ENCODE data around the gene AMD1. TPM values are rescaled to one million over a fixed set of nuclear protein-coding genes. Genes with fewer than 3 reads are reported as not detected.

The AMD1 gene
- total and polyA plus RNA-seq, 10 of the 15 experiments (the other 5 are each of a cell fraction or from before 2014, with no cell fraction given): 58.2 to 116 (median 79.3) TPM

DNA sequence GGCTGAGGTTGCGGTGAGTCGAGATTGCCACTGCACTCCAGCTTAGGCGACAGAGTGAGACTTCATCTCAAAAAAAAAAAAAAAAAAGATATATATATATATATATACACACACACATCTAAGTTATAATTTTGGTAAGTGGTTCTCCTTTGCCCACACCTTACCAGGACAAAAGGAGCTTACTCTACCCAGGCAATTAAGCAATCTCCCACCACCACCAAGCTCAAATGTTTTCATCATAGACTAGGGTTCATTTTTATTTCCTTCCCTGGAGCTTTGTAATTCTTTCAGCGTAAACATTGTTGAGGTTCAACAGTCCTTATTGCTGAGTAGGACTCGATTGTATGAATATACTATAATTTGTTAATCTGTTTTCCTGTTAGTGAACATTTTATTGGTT, 23.5 kb downstream of the AMD1 start:
- H3K9ac ChIP-seq (ENCODE audit: control insufficient read depth, insufficient read depth, low read length): no peak overlapping the region
- no peaks in the 10 kb centered on the region for H3K27me3 ChIP-seq (replicated peaks in 1 of 2; ENCODE audit: control insufficient read depth in 2 of 2, insufficient read depth in 2 of 2, low read length in 1 of 2)
- SMC1A ChIA-PET (ENCODE audit: uncharacterized antibody, unreplicated experiment): interaction anchor here (1.0 to 1.5 kb wide), 3 partner anchors 11 to 216 kb away, joined by 3 to 4 read pairs (median 4); no protein-coding TSS in a partner anchor
- ATAC-seq: no peak
- RAD21 ChIA-PET (ENCODE audit: unreplicated experiment): interaction anchor here (0.7 to 1.9 kb wide), 3 partner anchors 216 to 476 kb away, joined by 3 to 6 read pairs (median 4); no protein-coding TSS in a partner anchor
- H4K20me1 ChIP-seq (ENCODE audit: control insufficient read depth, insufficient read depth): no peaks in the 10 kb centered on the region
- H3K4me1 ChIP-seq (ENCODE audit: control insufficient read depth, insufficient read depth, low read length): no peaks in the 10 kb centered on the region
- in situ Hi-C loops (cut with MboI) (no loop called here), intact Hi-C loops (cut with micrococcal nuclease; ENCODE audit: unreplicated experiment) (no loop called here)
- DNase-seq (ENCODE audit: low read depth, low spot score): no peak
- no peaks in the 10 kb centered on the region; the same call in 1 of the 3 replicates for H3K9me3 ChIP-seq (replicated peaks; ENCODE audit: control insufficient read depth, insufficient read depth, low read length)
- POLR2A ChIA-PET: interaction anchor here (0.6 to 0.7 kb wide), 2 partner anchors 71 to 949 kb away, joined by 4 read pairs; no protein-coding TSS in a partner anchor
- no peaks in the 10 kb centered on the region for H3K79me2 ChIP-seq (ENCODE audit: control insufficient read depth, insufficient read depth, low read length)
- H3K36me3 ChIP-seq (ENCODE audit: control insufficient read depth in 2 of 2, insufficient read depth in 2 of 2, low read length in 1 of 2): peaks cover 6 to 27% of the 10 kb centered on the region in 2 experiments
- 97% methylated on average over 5 of the region's 5 CpGs for WGBS (ENCODE audit: insufficient coverage, insufficient replicate concordance, low lambda C conversion rate, missing lambda C conversion rate)
- H3K4me3 ChIP-seq: no peak overlapping the region
- FAIRE-seq: no peak
- no peak overlapping the region for H3K4me2 ChIP-seq (ENCODE audit: control insufficient read depth, insufficient read depth)
- CTCF ChIA-PET: interaction anchor here (1.1 to 1.3 kb wide), 2 partner anchors 11 to 15 kb away, joined by 4 to 5 read pairs; no protein-coding TSS in a partner anchor
- BruUV-seq (replicated peaks): no TSS peak
- no peak overlapping the region for H2AFZ ChIP-seq (ENCODE audit: control insufficient read depth, low read depth, low read length)
- no peak overlapping the region for H3K27ac ChIP-seq (ENCODE audit: control insufficient read depth, insufficient read depth)
- TF ChIP-seq, protein P1, sequence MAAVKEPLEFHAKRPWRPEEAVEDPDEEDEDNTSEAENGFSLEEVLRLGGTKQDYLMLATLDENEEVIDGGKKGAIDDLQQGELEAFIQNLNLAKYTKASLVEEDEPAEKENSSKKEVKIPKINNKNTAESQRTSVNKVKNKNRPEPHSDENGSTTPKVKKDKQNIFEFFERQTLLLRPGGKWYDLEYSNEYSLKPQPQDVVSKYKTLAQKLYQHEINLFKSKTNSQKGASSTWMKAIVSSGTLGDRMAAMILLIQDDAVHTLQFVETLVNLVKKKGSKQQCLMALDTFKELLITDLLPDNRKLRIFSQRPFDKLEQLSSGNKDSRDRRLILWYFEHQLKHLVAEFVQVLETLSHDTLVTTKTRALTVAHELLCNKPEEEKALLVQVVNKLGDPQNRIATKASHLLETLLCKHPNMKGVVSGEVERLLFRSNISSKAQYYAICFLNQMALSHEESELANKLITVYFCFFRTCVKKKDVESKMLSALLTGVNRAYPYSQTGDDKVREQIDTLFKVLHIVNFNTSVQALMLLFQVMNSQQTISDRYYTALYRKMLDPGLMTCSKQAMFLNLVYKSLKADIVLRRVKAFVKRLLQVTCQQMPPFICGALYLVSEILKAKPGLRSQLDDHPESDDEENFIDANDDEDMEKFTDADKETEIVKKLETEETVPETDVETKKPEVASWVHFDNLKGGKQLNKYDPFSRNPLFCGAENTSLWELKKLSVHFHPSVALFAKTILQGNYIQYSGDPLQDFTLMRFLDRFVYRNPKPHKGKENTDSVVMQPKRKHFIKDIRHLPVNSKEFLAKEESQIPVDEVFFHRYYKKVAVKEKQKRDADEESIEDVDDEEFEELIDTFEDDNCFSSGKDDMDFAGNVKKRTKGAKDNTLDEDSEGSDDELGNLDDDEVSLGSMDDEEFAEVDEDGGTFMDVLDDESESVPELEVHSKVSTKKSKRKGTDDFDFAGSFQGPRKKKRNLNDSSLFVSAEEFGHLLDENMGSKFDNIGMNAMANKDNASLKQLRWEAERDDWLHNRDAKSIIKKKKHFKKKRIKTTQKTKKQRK (IDR thresholded peaks at IDR 0.05; ENCODE audit: low read depth, low read length): no peak
- TF ChIP-seq SMC3 (IDR thresholded peaks at IDR 0.05; ENCODE audit: borderline replicate concordance, low read length) (no peak), NR2F1 (conservative IDR thresholded peaks at IDR 0.05) (no peak), FOS (IDR thresholded peaks at IDR 0.05; ENCODE audit: borderline replicate concordance, extremely low read depth, insufficient read length) (no peak), EZH2 (IDR thresholded peaks at IDR 0.05; ENCODE audit: borderline replicate concordance, control insufficient read depth, low read depth, low read length) (no peak), NR2C2 (IDR thresholded peaks at IDR 0.05; ENCODE audit: borderline replicate concordance, control insufficient read depth, insufficient read length, low read depth) (no peak), POLR2AphosphoS2 (IDR thresholded peaks at IDR 0.05; ENCODE audit: low read depth, low read length) (no peak), CHD2 (IDR thresholded peaks at IDR 0.05; ENCODE audit: borderline replicate concordance, low read depth, low read length) (no peak), FOXK2 (IDR thresholded peaks at IDR 0.05) (no peak), LARP7 (IDR thresholded peaks at IDR 0.05) (no peak), EGR1 (IDR thresholded peaks at IDR 0.05; ENCODE audit: borderline replicate concordance in 1 of 2, low read depth in 2 of 2, low read length in 2 of 2) (no peak), HDAC2 (IDR thresholded peaks at IDR 0.05) (no peak)
- TF ChIP-seq, protein P2, sequence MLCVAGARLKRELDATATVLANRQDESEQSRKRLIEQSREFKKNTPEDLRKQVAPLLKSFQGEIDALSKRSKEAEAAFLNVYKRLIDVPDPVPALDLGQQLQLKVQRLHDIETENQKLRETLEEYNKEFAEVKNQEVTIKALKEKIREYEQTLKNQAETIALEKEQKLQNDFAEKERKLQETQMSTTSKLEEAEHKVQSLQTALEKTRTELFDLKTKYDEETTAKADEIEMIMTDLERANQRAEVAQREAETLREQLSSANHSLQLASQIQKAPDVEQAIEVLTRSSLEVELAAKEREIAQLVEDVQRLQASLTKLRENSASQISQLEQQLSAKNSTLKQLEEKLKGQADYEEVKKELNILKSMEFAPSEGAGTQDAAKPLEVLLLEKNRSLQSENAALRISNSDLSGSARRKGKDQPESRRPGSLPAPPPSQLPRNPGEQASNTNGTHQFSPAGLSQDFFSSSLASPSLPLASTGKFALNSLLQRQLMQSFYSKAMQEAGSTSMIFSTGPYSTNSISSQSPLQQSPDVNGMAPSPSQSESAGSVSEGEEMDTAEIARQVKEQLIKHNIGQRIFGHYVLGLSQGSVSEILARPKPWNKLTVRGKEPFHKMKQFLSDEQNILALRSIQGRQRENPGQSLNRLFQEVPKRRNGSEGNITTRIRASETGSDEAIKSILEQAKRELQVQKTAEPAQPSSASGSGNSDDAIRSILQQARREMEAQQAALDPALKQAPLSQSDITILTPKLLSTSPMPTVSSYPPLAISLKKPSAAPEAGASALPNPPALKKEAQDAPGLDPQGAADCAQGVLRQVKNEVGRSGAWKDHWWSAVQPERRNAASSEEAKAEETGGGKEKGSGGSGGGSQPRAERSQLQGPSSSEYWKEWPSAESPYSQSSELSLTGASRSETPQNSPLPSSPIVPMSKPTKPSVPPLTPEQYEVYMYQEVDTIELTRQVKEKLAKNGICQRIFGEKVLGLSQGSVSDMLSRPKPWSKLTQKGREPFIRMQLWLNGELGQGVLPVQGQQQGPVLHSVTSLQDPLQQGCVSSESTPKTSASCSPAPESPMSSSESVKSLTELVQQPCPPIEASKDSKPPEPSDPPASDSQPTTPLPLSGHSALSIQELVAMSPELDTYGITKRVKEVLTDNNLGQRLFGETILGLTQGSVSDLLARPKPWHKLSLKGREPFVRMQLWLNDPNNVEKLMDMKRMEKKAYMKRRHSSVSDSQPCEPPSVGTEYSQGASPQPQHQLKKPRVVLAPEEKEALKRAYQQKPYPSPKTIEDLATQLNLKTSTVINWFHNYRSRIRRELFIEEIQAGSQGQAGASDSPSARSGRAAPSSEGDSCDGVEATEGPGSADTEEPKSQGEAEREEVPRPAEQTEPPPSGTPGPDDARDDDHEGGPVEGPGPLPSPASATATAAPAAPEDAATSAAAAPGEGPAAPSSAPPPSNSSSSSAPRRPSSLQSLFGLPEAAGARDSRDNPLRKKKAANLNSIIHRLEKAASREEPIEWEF (IDR thresholded peaks at IDR 0.05; ENCODE audit: insufficient replicate concordance, low read depth, low read length): no peak
- TF ChIP-seq, protein P3, sequence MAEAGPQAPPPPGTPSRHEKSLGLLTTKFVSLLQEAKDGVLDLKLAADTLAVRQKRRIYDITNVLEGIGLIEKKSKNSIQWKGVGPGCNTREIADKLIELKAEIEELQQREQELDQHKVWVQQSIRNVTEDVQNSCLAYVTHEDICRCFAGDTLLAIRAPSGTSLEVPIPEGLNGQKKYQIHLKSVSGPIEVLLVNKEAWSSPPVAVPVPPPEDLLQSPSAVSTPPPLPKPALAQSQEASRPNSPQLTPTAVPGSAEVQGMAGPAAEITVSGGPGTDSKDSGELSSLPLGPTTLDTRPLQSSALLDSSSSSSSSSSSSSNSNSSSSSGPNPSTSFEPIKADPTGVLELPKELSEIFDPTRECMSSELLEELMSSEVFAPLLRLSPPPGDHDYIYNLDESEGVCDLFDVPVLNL (IDR thresholded peaks at IDR 0.05; ENCODE audit: low read depth, low read length): no peak

Data from GM12878 (cell line).